Measurements from ENCODE around the gene NTM.

NTM gene

GRCh38 chr11:131597890-131598289 lies 227.5 kb downstream of the NTM start:
- DNase-seq (ENCODE audit: low read depth in 1 of 2, low spot score in 1 of 2) = no peak

GRCh38 chr11:131598305-131598704 lies 227.9 kb downstream of the NTM start:
- DNase-seq (ENCODE audit: low read depth in 1 of 2, low spot score in 1 of 2) = no peak

DNA sequence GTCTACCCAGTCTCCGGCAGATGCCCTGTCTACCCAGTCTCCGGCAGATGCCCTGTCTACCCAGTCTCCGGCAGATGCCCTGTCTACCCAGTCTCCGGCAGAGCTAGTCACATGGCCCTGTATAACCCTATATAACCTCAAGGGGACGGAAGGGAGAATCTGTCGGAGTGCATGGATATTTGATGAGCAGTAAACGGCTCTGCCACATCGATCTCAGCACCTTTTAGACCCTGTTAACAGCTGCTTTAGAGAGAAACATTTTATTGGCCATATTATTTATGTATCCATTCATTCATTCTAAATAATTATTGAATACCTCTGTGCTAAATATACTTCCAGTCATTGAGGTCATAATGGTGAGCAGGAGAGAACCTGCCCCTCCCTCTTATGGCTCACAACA lies 228.9 kb downstream of the NTM start:
- DNase-seq (ENCODE audit: low read depth in 1 of 2, low spot score in 1 of 2) = no peak

GRCh38 chr11:131600628-131601027 lies 230.2 kb downstream of the NTM start:
- DNase-seq (ENCODE audit: low read depth in 1 of 2, low spot score in 1 of 2) = no peak

DNA sequence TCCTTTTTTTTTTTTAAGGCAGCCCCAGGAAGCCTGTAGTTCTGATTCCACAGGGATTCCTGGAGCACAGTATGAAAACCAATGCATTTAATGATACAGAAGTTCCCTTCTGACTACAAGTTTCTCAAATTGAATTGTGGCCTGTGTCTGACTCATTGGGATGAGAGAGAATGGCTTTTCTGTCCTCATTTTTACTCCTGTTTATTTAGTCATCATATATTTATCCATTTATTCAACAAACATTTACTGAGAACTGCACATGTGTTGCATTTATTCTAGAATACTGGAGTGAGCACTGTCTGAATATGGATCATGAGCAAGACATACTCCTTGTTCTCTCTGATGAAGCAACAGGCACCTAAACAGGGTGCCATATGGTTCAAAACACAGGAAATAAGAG lies 231.2 kb downstream of the NTM start:
- no peak for DNase-seq (ENCODE audit: low read depth in 1 of 2, low spot score in 1 of 2)

DNA sequence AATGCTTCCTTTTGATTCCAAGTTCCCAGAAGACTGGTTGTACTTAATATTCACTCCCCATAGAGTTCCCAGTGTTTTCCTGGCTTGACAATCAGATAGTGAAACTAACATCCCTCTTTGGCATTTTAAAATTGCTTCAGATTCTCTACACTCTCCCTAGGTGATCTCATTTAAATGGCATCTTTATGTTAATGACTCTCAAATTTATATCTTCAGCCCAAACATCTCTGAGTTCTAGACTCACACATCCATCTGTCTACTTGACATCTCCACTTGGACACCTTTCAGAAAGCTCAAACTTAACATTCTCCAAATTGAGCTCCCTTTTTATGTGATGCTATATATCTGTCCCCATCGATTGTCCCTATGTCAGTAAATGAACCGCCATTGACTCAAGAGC lies 232.0 kb downstream of the NTM start:
- DNase-seq (ENCODE audit: low read depth in 1 of 2, low spot score in 1 of 2) = no peak

DNA sequence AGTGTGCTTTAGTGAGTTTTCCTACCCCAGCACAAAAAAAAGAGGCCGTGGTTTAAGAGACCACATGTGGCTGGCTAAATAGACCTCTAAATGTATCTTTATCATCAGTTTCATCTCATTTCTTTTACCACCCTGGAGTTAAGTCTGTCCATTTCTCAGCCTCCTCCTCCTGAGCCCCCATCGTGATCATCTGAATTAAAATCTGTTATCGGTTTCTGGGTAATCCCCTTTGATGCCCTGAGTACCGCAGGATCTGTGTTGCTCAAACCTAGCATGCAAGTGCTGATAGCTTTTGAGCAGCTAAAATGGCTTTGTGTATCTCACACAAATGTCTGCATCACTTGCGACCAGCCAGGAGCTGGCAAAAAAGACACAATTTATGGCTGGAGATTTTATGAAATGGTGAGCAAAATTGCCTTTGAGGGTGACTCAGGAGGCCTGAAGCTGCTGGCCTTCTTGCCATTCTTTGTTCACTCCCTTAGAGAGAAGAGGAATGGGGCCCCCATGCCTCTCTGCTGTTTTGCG lies 236.5 kb downstream of the NTM start:
- no peak for DNase-seq (ENCODE audit: low read depth in 1 of 2, low spot score in 1 of 2)

DNA sequence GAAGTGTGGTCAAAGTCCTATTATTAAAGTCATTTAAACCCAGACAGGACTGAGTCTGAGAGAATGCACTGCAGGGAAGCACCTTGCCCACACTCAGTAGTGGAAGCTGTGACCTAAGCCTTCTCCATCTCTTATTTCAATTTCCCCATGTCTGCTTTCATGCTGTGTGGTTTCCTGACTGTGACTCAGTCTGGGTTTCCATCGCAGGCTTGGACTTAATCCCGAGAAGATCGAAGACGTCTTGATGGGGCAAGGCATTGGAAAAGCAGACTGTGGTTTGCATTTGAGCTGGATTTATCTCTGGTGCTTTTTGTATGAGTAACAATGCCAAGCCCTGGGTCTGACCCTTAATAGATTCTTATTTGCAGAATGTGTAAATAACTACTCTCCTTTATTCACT lies 238.9 kb downstream of the NTM start:
- no peak for DNase-seq (ENCODE audit: low read depth in 1 of 2, low spot score in 1 of 2)

- no peak for DNase-seq (ENCODE audit: low read depth in 1 of 2, low spot score in 1 of 2)
Observed at GRCh38 chr11:131609921-131610320, 239.5 kb downstream of the NTM start.

DNA sequence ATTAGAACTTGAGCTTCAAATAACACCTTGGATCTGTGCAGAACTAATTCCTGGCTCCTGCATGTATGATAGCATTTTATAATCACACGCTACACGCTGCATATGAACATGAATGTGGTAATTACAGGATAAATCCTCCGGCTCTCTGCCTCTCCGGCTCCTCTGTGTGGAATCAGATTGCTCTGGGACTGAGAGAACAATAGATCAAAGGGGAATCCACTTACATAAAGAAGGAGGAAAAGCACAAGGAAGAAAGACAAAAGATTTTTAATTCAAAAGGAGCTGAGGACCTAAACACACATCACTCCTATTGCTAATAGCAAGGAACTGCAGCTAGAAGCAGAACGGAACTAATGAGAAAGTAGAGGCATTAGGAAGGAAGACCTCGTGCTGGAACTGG lies 240.9 kb downstream of the NTM start:
- no peak for DNase-seq (ENCODE audit: low read depth in 1 of 2, low spot score in 1 of 2)

DNA sequence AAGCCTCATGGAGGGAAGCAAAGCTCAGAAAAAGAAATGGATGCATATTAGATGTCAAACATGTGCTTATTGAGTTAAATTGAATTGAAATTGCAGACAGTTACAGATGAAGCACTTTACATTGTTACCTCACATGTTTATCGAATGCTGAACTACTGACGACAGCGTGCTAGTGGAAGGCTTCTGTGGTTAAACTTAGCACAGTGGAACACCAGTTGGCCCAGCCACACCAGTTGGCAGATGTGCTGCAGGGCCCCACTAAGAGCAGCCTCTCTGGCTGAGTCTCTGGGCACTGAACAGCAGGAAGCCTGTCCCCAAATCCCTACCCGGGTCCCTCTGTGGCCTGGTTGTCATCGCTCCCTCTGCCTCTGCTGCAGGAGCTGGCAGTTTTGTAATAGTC lies 242.1 kb downstream of the NTM start:
- no peak for DNase-seq (ENCODE audit: low read depth in 1 of 2, low spot score in 1 of 2)

DNA sequence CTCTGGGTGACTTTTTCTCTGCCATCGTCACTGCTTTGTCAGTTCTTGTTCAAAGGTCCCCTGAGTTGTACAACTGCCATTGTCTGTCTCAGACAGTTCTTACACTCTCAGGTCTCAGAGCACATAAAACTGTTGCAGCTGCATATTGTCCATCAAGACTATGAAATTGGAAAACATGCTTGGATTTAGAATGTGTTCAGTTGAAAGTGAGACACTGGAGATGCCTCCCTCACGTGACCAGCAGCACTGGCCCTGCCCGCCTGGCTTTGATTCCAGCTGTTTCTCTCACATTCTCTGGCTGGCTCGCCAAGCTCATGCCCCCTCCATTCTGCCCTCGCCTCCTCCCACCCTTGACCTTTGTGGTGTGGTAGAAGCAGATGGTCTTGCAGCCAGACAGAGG lies 244.2 kb downstream of the NTM start:
- DNase-seq (ENCODE audit: low read depth in 1 of 2, low spot score in 1 of 2) = no peak

GRCh38 chr11:131615611-131616010 lies 245.2 kb downstream of the NTM start:
- no peak for DNase-seq (ENCODE audit: low read depth in 1 of 2, low spot score in 1 of 2)

DNA sequence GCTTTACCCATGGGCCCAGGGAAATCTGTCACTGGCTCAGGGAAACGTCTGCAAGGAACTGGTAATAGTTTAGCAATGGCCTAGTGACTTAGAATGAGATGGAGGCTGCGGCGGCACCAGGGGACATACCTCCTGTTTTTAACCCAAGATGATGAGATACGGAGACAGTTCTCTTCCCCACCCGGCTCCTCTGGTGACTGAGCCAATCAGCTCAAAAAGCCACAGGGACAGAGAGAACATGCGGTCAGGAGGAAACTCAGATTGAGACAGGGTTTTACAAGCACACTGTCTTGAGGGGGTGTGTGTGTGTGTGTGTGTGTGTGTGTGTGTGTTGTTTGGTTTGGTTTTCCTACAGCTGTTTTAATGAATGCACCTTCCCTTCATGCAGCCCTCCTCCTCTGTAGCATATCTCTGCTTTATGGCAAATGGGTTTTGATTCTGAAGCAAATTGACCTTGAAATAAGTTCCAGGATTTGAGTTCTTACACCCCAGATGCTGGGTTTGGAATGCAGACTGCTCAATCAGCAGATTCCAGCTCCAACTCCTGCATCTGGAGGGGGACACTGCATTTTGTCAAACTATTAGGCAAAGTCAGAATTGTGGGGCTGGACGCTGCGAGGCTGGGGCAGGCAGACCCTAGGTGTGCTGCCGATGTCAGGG lies 246.2 kb downstream of the NTM start:
- DNase-seq (ENCODE audit: low read depth in 1 of 2, low spot score in 1 of 2) = no peak

DNA sequence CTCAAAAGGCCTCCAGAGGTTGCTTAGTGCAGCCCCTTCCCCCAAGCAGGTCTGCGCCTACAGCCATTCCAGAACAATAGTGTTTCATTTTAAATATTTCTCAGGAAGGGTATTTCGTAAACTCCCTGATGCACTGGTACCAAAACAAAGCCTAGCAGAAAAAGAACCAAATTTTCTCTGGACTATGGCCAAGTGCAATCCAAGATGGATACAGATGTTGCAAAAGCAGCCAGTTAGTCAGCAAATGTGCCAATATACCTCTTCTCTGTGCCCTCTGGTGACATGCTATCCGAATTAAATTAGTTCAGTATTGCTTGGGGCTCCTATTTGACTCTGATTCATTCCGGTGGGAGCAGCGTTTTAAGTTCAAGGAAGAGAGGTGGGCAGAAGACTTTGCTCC lies 247.8 kb downstream of the NTM start:
- no peak for DNase-seq (ENCODE audit: low read depth in 1 of 2, low spot score in 1 of 2)

- DNase-seq (ENCODE audit: low read depth in 1 of 2, low spot score in 1 of 2) = no peak
Observed at GRCh38 chr11:131622193-131622592, 251.8 kb downstream of the NTM start.

DNA sequence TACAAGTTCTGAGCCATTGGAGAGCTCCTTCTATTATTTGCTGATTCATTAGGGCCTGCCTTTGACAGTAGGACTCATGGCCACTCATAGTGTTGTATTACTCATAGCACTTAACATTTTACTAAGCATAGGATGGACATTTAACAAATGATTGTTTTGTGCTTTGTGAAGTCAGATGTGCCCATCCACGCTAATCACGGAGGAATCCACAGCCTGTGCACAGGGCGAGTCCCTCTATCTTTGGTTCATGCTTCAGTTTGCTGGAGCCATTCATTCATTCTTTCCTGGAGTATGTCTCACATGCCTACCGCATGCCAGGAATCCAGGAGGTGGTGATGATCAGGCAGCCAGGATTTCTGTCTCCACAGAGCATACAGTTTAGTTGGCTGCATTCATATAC lies 254.1 kb downstream of the NTM start:
- no peak for DNase-seq (ENCODE audit: low read depth in 1 of 2, low spot score in 1 of 2)

- no peak for DNase-seq (ENCODE audit: low read depth in 1 of 2, low spot score in 1 of 2)
Observed at GRCh38 chr11:131626788-131627187, 256.4 kb downstream of the NTM start.

GRCh38 chr11:131628739-131629138 lies 258.3 kb downstream of the NTM start:
- no peak for DNase-seq (ENCODE audit: low read depth in 1 of 2, low spot score in 1 of 2)

GRCh38 chr11:131629925-131630540 lies 259.6 kb downstream of the NTM start:
- DNase-seq (ENCODE audit: low read depth in 1 of 2, low spot score in 1 of 2) = no peak

GRCh38 chr11:131632971-131633370 lies 262.6 kb downstream of the NTM start:
- DNase-seq (ENCODE audit: low read depth in 1 of 2, low spot score in 1 of 2) = no peak

GRCh38 chr11:131633921-131634715 lies 263.7 kb downstream of the NTM start:
- DNase-seq (ENCODE audit: low read depth in 1 of 2, low spot score in 1 of 2) = no peak
